Activated CD4-positive, CD25-positive, alpha-beta regulatory T cell treated with anti-CD3 and anti-CD28 coated beads, Interleukin-2, amount 50 U/mL, for 24 hours (primary cell): ENCODE data around the gene IL1RAPL1.

Source experiments
- ATAC-seq, 2 donors: fragments of 150-1000 bp; cut with Tn5 transposase; one replicate each; pipeline ENCODE4 v1.10.0; 2021; ENCODE audit warnings: mild to moderate bottlenecking in 1 of 2, moderate library complexity in 1 of 2

Gene IL1RAPL1

GRCh38 chrX:29826742-29827141, 1239.5 kb downstream of the IL1RAPL1 start:
- no peak for ATAC-seq

GRCh38 chrX:29834311-29834710, 1247.1 kb downstream of the IL1RAPL1 start:
- ATAC-seq = no peak

GRCh38 chrX:29834764-29835163, 1247.5 kb downstream of the IL1RAPL1 start:
- no peak for ATAC-seq

- no peak for ATAC-seq
Observed at GRCh38 chrX:29841750-29842149, 1254.5 kb downstream of the IL1RAPL1 start.

- no peak for ATAC-seq
Observed at GRCh38 chrX:29842552-29842951, 1255.3 kb downstream of the IL1RAPL1 start.

GRCh38 chrX:29851857-29852605, 1264.8 kb downstream of the IL1RAPL1 start:
- no peak for ATAC-seq

GRCh38 chrX:29852767-29853166, 1265.5 kb downstream of the IL1RAPL1 start:
- no peak for ATAC-seq

GRCh38 chrX:29858714-29859113, 1271.5 kb downstream of the IL1RAPL1 start:
- no peak for ATAC-seq

- ATAC-seq = no peak
Observed at GRCh38 chrX:29862126-29862677, 1275.0 kb downstream of the IL1RAPL1 start.

- ATAC-seq = no peak
Observed at GRCh38 chrX:29867971-29868370, 1280.7 kb downstream of the IL1RAPL1 start.

- no peak for ATAC-seq
Observed at GRCh38 chrX:29869837-29870236, 1282.6 kb downstream of the IL1RAPL1 start.

GRCh38 chrX:29870608-29871007, 1283.4 kb downstream of the IL1RAPL1 start:
- no peak for ATAC-seq

GRCh38 chrX:29872831-29873230, 1285.6 kb downstream of the IL1RAPL1 start:
- ATAC-seq = no peak

GRCh38 chrX:29876733-29877132, 1289.5 kb downstream of the IL1RAPL1 start:
- ATAC-seq = no peak

- ATAC-seq = no peak
Observed at GRCh38 chrX:29880977-29881376, 1293.7 kb downstream of the IL1RAPL1 start.

- ATAC-seq = no peak
Observed at GRCh38 chrX:29890004-29890403, 1302.8 kb downstream of the IL1RAPL1 start.

- ATAC-seq = no peak
Observed at GRCh38 chrX:29890646-29891200, 1303.5 kb downstream of the IL1RAPL1 start.

- ATAC-seq = no peak
Observed at GRCh38 chrX:29902004-29902403, 1314.8 kb downstream of the IL1RAPL1 start.

GRCh38 chrX:29903360-29903759, 1316.1 kb downstream of the IL1RAPL1 start:
- ATAC-seq = no peak

GRCh38 chrX:29911673-29912072, 1324.4 kb downstream of the IL1RAPL1 start:
- no peak for ATAC-seq

- no peak for ATAC-seq
Observed at GRCh38 chrX:29913647-29914046, 1326.4 kb downstream of the IL1RAPL1 start.

GRCh38 chrX:29922607-29923006, 1335.4 kb downstream of the IL1RAPL1 start:
- no peak for ATAC-seq

- ATAC-seq = no peak
Observed at GRCh38 chrX:29926056-29926455, 1338.8 kb downstream of the IL1RAPL1 start.

GRCh38 chrX:29926659-29927058, 1339.4 kb downstream of the IL1RAPL1 start:
- ATAC-seq = no peak
